GM19351 (cell line): ENCODE measurements around the gene WDR7.

Experiments
- ATAC-seq: cut with Tn5 transposase; IDR thresholded peaks from one replicate; pipeline ENCODE4 v1.9.1; 2021; ENCODE audit warnings: mild to moderate bottlenecking, moderate library complexity; ENCODE audit not compliant: unreplicated experiment

WDR7 gene

DNA sequence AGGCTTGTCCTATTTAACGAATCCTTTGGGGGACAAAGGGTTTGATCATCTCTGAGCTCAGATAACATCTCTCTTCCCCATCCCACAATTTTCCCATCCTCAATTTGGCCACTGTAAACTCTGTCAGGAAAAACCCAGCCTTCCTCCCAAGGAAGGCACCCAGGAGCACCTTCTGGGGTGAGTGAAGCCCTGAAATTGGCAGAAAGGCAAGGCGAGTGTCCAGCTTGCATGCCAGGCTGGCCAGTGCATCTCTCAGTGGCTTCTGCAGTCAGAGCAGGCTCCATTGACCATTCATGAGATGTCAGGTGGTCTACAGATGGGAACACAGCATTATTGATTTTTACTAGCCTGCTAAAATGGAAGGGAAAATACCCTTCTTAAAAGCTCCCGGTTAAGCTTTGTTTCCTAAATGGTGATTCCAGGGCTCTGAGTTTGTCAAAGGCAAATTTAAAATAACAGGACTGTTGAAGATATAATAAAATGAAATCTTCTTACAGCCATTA, 412.5 kb downstream of the WDR7 start:
- ATAC-seq: no peak

DNA sequence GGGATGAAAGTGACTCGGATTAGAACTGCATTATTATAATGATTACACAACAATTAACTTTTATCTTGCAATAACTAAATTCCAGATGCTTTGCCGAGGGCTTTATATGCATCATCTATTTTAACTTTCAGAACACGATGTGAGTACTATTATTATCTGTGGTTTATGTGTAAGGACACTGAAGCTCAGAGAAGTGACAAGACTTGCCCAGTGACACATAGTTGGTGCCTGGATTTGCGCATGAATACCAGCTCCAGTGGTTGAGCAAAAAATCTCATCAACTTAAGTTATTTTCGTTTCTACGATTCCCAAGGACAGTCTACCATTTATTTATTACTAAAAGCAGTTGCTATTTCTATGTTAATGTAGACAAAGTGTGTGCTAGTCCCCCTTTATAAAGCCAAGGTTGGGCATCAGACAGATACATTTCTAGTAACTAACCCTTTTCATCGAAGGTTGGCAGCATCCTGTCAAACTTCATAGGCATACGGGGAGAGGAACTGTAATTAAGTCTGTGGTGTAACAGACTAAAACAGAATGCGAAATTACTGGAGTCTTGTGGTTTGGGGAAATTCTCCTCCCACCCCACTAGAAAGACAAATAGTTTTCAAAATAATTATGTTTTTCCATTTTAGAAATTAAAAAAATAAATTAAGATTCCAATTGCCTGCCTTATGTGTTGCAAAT, 422.5 kb downstream of the WDR7 start:
- no peak for ATAC-seq

DNA sequence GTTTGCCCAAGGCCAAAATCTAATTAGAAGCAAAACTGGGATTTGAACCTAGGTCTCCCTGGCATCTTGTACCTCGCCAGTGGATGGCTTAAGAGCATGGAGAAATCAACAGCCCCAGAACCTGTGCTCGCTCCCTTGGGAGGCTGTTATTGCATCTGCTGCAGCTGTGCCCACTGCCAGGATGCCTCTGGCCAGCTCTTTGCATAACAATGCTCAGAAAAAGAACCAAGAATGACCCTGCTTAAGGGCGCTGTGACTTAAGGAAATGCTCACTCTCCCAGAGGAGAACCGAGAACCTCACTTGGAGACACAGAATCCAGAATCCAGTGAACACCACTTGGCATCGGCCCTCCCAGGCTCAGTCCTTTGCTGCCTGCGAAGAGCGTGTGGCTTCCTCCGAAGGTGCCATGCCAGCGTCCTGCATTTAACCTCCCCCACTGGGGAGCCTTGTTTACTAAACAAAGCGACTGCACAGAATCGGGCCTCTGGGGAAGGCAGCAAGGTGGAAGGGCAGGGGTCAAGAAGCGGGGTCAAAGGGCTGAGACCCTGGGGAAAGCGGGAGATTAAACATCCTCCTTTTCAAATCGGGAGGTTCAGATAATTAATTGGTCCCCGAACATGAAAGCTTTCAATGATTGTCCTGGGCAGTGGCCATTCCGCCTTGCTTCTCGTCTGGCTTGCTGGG, 424.7 kb downstream of the WDR7 start:
- ATAC-seq: no peak

DNA sequence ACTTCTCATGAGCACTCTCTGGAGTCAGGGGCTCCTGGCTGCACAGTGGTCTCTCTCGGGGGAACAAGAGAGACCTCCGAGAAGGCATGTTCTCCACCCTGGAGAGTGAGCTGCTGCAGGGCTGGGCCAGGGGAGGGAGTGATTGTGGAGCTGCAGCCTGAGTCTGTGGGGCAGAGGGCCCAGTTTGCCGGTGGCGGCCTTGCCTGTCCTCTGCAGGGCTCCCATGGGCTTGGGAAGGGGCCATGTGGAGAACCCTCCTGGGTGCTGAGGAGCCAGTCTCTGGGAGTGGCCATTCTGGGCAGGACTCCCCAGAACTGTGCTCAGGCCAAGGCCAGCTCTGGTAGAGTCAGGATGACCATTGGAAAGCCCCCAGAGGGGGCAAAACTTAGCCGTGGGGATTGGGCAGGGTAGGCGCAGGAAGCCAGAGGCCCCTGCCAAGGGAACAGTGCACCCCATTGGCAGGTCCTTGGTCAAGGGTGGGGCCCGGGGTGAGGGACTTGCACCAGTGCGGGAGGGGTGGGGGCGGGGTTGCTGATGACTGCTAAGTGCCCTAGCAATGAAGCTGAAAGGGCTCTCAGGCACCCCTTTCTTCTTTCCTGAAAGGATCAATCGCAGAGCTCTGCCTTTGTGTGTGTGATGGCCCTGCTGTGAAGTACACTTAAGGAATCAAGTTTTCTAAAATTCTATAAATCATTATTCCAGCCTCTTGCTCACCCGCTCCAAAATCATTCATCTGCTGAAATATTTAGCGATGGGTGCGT, 426.0 kb downstream of the WDR7 start:
- ATAC-seq: no peak

DNA sequence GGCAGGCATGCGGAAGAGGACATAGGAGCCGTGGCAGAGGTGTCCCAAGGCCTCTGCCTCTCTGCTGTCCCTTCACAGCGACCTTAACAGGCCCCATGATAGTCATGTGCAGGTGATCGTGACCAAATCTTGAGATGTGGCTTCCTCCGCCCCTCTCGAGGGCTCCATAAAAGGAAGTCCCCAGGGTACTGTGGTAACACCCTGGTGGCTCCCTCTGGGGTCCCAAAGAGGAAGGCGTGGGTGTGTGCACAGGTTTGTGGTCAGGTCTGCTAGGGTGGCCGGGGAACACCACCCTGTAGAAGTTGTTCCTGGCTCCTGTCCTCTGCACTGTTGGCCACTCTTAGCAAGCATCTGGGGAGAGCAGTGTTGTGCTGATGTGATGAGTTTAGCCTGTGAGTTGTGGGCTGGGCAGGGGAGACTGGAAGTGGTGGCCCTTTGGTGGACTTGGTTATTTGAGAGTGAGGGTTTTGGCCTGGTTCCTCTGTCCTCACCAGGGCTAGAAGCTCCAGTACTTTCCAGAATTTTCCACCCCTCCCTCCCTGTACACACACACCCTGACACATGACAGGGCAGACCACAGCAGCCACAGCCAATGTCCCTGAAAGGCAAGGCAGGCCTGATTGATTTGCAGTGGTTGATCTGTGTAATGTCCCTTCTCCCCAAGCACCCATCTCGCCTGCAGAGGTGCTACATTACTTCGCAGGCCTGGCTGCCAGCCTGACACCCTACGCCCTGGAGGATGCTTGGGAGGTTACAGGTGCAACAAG, 426.8 kb downstream of the WDR7 start:
- ATAC-seq: peak; percentile 85

DNA sequence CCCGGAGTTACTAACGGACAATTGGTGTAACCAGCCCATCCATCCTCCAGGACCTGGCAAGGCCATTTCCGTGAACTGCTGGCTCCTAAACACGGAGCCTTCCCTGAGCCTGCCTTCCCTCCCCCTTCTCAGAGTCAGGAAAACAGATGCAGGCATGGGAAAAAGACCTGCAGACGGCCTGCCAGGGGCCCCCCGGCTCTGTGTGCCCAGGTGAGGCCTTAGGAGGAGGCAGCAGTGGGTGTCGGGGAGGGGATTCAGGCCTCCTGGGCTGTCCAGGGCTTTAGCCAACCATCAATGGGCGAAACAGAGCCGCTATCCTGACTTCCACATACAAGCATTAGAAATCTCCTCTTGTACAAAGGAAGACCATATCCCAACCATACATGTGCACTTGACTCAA, 427.5 kb downstream of the WDR7 start:
- no peak for ATAC-seq

DNA sequence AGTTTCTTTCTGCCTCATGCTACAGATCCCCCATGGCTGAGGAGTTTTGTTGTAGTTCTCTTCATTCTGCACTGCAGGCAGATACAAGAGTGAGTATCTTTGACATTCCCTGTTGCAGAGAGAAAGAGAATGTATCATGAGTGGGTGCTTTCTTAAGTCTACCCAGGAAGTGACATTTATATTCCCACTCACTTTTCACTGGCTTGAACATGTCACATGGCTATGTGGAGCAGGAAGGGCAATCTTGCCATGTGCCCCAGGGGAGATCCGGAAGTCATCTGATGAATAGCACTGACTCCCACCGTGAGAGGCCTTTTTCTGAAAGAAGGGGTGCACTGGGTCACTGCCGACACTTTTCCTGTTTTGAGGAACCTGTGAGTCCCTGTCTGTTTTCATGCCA, 429.3 kb downstream of the WDR7 start:
- ATAC-seq: no peak

DNA sequence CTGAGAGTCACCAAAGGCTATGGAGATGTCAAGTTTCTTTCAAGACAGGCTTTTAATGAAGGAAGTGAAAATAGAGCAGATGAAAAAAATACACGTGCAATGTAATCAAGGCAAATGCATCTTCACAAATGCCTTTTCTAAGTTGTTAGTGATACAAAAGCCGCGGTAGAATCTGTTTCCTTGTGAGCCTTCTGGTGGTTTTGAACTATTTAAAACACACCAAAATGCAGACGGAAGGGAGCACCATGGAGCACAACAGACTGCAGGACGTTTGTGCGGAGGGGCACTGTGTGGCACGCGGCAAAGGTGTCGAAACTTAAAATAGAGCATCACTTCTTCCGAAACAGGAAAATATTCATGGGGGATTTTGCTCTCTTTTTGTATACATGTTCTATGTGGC, 430.7 kb downstream of the WDR7 start:
- no peak for ATAC-seq

DNA sequence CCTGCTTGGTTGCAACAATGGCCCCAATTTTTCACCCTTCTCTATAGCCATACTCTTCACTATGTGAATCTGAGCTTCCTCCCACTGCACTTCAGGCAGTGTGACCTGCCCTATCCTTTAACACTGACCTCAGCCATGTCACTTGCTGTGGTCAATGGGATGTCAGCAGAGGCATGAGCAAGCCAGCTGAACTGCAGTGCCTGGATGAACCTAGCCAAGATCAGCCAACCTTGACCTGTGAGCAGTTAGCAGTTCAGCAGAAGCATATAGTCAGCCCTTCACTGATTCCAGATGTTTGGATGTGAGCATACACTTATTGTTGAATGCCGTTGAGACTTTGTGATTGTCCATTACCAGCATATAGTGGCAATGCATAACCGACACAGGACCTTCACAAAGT, 432.3 kb downstream of the WDR7 start:
- no peak for ATAC-seq

DNA sequence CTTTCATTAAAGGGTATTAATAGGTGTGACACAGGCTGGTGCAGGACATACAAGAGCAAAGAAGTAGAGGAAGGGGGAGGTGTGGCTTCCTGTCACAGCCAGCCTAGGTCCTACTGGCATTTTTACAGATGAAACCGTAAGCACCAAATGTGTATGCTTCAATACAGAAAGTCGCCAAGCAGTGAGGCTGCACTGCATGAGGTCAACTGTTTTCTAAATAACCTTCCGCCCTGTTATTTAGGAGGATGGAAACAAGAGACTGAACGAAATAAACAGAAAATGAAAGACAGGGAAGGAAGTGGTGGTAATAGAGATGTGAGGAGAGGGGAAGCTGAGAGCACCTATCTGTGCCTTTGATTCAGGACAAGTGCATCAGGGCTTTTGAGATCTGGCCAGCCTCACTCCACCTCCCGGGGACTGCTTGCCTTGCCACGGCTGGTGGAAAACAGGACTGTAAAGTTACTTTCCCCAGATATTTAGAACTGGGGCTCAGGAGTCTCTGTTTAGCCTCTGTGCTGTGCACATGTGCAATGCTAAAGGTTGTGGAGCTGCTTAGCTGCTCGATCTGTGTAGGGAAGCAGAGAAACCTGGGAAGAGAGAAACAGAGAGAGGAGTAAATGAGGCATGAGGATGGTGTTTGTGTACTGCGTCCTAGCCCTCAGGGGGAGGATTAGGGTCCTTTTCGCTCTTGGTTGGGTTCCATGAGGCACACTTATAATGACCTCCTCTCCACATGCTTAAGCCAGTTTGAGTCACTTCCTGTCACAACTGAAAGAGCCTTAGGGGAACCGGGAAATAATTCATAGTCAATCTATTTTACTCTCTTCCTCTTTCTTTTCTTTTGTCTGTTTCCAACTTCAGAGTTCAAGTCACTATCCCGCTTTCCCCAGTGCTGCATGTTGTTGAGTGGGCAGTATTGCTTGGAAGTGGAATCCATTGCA, 433.4 kb downstream of the WDR7 start:
- peak; percentile 70 for ATAC-seq

DNA sequence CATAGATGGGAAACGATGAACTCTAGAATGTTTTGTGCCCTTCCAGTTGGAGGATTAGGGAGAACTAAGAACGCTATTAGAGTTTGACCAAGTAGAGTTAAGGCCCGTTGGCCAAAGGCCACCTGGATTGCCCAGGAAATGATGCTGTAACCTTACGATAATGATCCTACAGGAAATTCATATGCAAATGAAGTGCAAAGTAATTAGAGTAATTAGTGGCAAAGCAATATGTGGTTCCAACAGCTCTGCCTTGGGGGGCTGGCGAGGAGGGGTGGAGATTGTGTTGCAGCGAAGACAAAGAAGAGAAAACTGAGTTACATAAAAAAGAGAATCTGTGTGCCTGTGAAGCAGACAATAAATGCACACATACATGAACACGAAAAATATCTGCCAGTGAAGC, 434.2 kb downstream of the WDR7 start:
- ATAC-seq: no peak

DNA sequence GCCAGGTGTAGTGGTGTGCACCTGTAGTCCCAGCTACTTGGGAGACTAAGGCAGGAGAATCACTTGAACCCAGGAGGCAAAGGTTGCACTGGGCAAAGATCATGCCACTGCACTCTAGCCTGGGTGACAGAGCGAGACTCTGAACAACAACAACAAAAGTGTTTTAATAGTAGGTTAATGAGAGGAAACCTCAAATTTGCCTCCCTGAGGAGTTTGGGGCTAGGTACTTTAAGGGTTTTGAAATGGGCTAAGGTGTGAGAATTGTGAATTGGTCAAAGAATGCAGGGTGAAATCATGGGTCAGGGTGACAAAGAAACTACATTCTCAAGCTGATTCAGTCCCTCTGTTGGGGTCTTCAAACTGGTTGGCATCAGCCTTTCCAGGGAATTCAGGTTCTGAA, 435.0 kb downstream of the WDR7 start:
- ATAC-seq: no peak
